HG02571 (cell line): ENCODE data around the gene TCEANC2.
"Not testable (repeated sequence)": the region's sequence is repeated elsewhere in the genome, so short reads cannot be mapped to it uniquely, and the experiment has no call there.

ENCODE experiments used
- ATAC-seq: cut with Tn5 transposase; IDR thresholded peaks from one replicate; pipeline ENCODE4 v1.9.1; 2021; ENCODE audit warnings: mild to moderate bottlenecking, moderate library complexity; ENCODE audit not compliant: unreplicated experiment

Gene TCEANC2

DNA sequence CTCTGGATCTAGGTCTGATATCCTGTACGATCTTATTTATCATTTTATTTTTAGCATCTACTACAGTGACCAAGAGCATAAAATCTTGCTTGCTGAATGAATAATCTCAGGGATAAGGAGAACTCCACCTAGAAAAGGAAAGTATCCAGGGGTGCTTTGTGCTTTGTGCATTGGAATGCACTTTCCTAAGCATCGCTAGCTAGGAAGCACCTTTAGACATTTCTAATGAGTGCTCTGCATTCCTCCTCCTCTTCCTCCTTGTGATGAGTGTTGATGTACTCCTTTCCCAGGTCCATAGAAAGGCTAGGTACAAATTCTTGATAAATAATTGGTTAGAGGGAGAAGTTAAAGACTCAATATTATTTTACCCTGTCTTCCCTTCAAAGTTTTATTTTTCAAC, 31.4 kb downstream of the TCEANC2 start:
- no peak for ATAC-seq

GRCh38 chr1:54086754-54087153, 33.3 kb downstream of the TCEANC2 start:
- no peak for ATAC-seq

- no peak for ATAC-seq
Measured at GRCh38 chr1:54088385-54088784, 35.0 kb downstream of the TCEANC2 start.

DNA sequence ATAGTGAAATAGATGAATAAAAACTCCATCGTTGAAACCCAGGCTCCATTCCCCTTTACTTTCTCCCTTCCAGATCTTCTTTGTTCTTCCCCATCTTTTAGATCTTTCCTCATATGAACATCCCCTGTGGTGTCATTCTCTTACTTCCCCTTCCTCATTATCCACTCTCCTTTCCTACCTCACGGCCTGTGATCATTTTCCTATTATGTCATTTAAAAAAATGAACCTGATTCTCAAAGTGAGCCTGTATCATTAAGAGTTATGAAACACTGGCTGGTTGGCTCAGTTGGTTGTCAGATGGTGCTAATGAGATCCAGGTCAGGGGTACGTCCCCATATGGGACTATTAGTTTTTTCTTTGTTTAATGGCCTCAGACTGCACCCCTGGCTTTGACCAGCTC, 38.3 kb downstream of the TCEANC2 start:
- no peak for ATAC-seq

DNA sequence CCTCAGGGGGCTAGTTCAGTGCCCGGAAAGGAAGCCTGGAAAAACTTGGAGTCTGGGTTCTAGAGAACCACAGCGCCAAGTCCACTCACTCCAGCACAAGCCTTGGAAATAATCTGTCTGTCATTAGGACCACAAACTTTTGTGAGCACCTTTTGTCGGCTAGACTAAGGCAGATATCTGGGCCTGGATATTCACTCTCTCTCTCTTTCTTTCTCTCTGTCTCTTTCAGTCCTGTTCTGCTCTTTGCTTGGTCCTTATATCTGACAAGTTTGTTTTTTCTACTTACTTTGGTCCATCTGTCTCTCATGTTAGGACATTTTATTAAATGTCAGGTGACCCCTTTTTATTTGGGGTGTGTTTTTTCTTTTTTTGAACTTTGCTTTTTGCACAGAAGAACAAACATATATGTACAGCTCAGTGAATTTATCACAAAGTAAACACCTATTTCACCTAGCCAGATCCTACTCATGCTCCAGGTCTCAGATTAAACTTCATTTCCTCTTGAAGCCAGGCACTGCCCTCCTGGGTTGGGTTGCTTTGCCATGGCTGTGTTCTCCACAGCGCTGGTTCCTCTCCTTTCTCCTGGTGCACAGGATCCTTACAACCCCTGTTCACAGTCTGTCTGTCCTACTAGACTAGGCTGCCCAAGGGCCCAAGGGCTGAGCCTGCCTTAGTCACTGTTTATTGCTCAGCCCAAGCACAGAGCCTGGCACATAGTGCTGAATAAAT, 40.8 kb downstream of the TCEANC2 start:
- no peak for ATAC-seq

DNA sequence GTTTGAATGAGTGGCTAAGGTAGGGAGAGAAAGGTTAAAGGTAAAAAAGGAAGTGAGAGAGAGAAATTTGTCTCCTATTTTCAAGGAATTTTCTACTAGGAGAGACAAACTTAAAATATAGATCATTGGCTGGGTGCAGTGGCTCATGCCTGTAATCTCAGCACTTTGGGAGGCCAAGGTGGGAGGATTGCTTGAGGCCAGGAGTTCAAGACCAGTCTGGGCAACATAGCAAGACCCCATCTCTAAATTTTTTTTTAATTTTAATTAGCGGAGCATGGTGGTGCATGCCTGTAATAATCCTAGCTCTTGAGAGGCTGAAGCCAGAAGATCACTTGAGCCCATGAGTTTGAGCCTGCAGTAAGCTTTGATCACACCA, 41.3 kb downstream of the TCEANC2 start:
- not testable (repeated sequence) for ATAC-seq

GRCh38 chr1:54095546-54096226, 42.3 kb downstream of the TCEANC2 start:
- no peak for ATAC-seq

DNA sequence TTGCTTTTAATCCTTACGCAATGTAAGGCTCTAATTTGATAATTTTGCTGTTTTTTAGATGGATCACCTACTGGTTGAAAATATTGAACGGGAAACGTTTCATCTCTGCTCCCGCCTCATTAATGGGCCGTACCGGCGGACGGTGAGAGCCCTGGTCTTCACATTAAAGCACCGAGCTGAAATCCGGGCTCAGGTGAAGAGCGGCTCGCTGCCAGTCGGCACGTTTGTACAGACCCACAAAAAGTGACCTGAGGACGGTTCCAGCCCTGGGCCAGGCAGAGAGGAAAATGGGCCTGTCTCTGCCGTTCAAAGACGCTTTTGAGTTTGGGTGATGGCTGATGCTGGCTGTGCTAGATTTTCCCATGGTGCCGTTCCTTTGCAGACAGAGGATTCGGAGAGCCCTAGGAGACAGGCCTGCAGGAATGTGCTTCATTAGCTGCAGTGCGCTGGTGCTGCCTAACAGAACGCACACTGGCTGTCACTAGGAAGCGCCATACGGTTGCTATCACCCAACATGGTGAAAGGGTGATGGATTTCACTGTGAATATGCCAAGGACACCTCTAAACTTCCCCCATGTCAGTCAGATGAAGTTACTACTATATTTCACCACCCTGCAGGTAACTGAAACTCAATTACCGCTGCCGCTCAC, 42.9 kb downstream of the TCEANC2 start:
- ATAC-seq: no peak

- ATAC-seq: no peak
Measured at GRCh38 chr1:54096877-54097240, 43.5 kb downstream of the TCEANC2 start.

DNA sequence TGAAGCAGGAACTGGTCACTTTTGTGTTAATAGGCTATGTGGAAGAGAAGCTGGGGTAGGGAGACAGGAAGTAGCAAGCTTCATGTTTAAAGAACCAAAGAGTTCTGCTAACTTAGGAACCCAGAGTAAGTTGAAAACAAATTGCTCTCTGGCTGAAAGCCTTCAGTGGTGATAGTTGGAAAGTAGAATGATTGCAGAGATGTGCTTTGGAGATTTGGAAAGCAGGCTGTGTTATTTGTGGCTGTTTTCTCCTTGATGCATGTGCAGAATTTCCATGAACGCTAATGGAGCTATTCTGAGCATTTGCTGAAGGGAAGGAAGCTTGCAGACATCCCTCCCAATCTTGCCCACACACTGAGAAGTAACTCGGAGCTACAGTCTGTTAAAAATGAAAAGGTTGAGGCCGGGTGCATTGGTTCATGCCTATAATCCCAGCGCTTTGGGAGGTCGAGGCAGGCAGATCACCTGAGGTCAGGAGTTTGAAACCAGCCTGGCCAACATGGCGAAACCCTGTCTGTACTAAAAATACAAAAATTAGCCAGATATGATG, 45.7 kb downstream of the TCEANC2 start:
- ATAC-seq: no peak

DNA sequence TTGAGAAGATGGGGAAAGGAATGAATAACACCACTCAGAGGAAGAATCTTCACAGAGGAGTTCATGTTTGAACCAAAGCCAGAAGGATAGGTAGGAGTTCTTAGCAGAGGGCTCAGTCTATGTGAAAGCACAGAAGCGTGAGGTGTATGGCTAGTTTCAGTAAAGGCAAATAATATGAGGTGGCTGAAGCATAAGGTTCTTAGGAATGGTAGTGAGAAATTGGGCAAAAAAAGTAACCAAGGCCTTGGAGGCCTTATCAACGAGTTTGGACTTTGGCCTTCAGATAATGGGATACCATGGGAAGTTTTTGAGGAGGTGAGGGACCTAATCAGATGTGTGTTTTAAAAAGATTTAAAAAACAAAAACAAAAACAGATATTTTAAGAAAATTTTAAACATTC, 47.1 kb downstream of the TCEANC2 start:
- ATAC-seq: no peak

DNA sequence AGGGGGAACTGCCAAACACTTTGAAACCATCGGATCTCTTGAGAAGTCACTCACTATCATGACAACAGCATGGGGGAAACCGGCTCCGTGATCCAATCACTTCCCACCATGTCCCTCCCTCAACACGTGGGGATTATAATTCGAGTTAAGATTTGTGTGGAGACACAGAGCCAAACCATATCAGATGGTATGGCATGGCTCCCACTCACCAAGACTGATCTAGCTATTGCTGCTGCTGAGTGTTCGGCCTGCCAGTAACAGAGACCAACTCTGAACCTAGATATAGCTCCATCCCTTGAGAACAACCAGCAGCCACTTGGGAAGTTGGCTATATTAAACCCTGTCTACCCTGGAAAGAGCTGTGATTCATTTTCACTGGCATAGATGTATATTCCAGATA, 50.0 kb downstream of the TCEANC2 start:
- no peak for ATAC-seq

GRCh38 chr1:54104613-54105012, 51.2 kb downstream of the TCEANC2 start:
- ATAC-seq: not testable (repeated sequence)

GRCh38 chr1:54105080-54105479, 51.7 kb downstream of the TCEANC2 start:
- ATAC-seq: no peak

DNA sequence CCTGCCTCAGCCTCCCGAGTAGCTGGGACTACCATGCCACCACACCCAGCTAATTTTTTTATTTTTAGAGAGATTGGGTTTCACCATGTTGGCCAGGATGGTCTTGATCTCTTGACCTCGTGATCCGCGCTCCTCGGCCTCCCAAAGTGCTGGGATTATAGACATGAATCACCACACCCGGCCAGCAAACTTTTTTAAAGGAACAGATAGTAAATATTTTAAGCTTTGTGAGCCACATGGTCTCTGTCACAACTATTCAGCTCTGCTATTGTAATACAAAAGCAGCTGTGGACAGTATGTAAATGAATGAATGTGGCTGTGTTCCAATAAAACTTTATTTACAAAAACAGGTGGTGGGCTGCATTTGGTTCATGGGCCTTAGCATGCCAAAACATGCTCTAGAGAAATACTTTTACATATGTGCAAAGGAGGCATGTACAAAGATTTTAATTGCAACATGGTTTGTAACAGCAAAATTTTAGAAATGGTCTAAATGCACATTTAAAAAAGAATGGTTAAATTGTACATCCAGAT, 52.4 kb downstream of the TCEANC2 start:
- ATAC-seq: no peak

- no peak for ATAC-seq
Measured at GRCh38 chr1:54107131-54107530, 53.7 kb downstream of the TCEANC2 start.

GRCh38 chr1:54108156-54108555, 54.7 kb downstream of the TCEANC2 start:
- no peak for ATAC-seq

- no peak for ATAC-seq
Measured at GRCh38 chr1:54109129-54110090, 56.0 kb downstream of the TCEANC2 start.

DNA sequence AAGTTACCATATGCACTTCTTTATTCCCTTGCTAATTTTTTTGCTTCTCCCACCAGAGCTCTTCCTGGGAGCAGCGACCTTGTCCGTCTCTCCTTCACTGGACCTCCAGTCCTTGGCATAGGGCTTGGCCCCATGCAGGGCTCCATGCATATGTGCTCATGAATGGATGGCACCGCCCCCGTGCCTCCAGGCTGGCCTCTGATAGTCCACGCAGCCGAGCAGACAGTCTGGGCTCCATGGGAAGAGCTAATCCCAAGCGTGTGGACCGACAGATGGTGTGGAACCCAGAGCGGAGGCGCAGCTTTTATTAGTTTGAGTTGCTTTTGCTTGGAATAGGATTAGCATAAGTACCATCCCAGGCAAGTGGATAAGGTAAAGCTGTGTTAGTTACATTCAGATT, 57.6 kb downstream of the TCEANC2 start:
- no peak for ATAC-seq

- ATAC-seq: no peak
Measured at GRCh38 chr1:54111624-54112023, 58.2 kb downstream of the TCEANC2 start.

DNA sequence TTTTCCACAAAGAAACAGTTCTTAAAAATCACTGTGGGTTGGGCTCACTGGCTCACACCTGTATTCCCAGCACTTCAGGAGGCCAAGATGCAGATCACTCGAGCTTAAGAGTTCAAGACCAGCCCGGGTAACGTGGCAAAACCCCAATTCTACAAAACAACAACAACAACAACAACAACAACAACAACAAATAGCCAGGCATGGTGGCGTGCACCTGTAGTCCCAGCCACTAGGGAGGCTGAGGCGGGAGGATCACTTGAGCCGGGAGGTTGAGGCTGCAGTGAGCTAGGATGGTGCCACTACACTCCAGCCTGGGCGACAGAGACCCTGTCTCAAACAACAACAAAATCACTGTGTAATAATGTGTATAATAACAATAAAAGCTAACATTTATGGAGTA, 58.6 kb downstream of the TCEANC2 start:
- ATAC-seq: no peak
